ENCODE results near the gene PRPF8. TPM values are rescaled to one million over a fixed set of nuclear protein-coding genes. Genes with fewer than 3 reads are reported as not detected.
A peak's percentile ranks its signal among the peaks of the same experiment; 100 is the strongest.

Gene PRPF8
- total and polyA plus RNA-seq, 2 of the 8 experiments (the other 6 are each of a cell fraction or from before 2014, with no cell fraction given), result 329 to 337 TPM

DNA sequence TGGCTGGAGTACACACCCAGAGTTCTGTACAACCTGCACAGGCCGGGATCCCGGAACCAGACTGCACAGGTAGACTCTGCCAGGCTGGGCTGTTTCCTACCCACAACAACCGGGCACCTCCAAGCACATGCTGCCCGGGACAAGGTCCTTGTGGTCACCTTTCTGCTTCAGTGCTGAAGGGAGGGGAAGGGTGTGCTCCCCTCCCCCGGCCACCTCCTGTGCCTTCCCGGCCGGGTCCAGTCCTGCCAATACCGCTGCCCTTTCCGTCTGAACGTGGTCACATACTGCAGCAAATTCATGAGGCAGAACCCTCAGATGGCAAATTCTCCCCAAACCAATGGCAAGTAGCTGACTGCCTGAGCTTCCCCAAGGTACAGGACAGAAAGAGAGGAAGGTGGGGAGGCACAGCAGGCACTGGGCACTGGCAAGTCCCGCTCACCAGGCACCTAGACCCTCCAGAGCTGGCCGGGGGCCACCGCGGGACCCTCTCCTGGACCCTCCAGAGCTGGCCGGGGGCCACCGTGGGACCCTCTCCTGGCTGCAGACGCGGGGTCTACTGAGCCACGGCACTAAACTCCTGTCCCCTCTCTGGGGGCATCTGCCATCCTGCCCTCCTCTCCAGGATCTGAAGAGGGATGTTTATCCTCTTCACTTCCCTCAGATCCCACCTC lies 78.9 kb downstream of the PRPF8 start:
- Histone ChIP-seq H2BK15ac (ENCODE audit: low read length) (peak overlapping the region; percentile 65; the same call in 1 of the 2 replicates), H3K79me2 (ENCODE audit: control insufficient read depth in 1 of 2, insufficient read depth in 2 of 2, low read length in 2 of 2) (no peaks in the 10 kb centered on the region), H3K9me3 (ENCODE audit: insufficient read depth in 2 of 2, low read depth in 1 of 2, low read length in 1 of 2) (peaks cover 5 to 10% of the 10 kb centered on the region in 2 experiments; a peak in 2 of 4 replicates), H3K36me3 (ENCODE audit: control insufficient read depth in 2 of 4, insufficient read depth in 4 of 4, low read length in 3 of 4) (no peaks in the 10 kb centered on the region), H2BK120ac (replicated peaks; ENCODE audit: low read depth, low read length) (no peak overlapping the region), H3K14ac (ENCODE audit: insufficient read length) (no peak overlapping the region), H4K20me1 (replicated peaks in 1 of 2; ENCODE audit: control insufficient read depth in 1 of 2, insufficient read depth in 2 of 2, low read length in 2 of 2) (no peaks in the 10 kb centered on the region), H2BK5ac (ENCODE audit: low read depth, low read length) (0 out of 2 replicates have a peak overlapping the region, but pooled peaks have one; percentile 0), H3K79me1 (ENCODE audit: low read depth, low read length) (no peaks in the 10 kb centered on the region), H4K5ac (ENCODE audit: insufficient read length, low read depth, low read length) (no peak overlapping the region), H3K9ac (replicated peaks in 1 of 4; ENCODE audit: extremely low read depth in 1 of 4, low read depth in 3 of 4, low read length in 3 of 4) (no peak overlapping the region), H3K4ac (replicated peaks; ENCODE audit: insufficient read length, low read depth, low read length) (no peak overlapping the region), H3K4me3 (ENCODE audit: extremely low read depth in 1 of 4, insufficient read depth in 2 of 4, low read depth in 3 of 4, low read length in 4 of 4) (no peak overlapping the region), H3K23me2 (ENCODE audit: low read depth, low read length) (no peaks in the 10 kb centered on the region), H2AFZ (ENCODE audit: low read length) (no peak overlapping the region), H4K91ac (replicated peaks; ENCODE audit: insufficient read length, low read length) (no peak overlapping the region), H2AK5ac (ENCODE audit: low read depth, low read length) (no peak overlapping the region), H3K27me3 (replicated peaks in 1 of 4; ENCODE audit: control insufficient read depth in 3 of 4, extremely low read depth in 1 of 4, insufficient read depth in 3 of 4, low read length in 3 of 4) (no peaks in the 10 kb centered on the region), H3K27ac (ENCODE audit: low read depth, low read length) (no peak overlapping the region), H2BK12ac (ENCODE audit: low read depth, low read length) (0 out of 2 replicates have a peak overlapping the region, but pooled peaks have one; percentile 43), H3K23ac (ENCODE audit: insufficient read length) (no peak overlapping the region), H3K4me2 (ENCODE audit: insufficient read depth in 1 of 2, low read depth in 2 of 2, low read length in 2 of 2) (no peak overlapping the region), H2BK20ac (ENCODE audit: low read length) (no peak overlapping the region), H3K56ac (replicated peaks; ENCODE audit: insufficient read length, low read depth, low read length) (no peak overlapping the region), H4K8ac (ENCODE audit: extremely low read depth, insufficient read depth, low read length) (peak overlapping the region; percentile 79), H3K18ac (ENCODE audit: extremely low read depth, low read length) (no peak overlapping the region), H3K4me1 (replicated peaks in 1 of 4; ENCODE audit: control insufficient read depth in 3 of 4, insufficient read depth in 4 of 4, low read length in 3 of 4) (peaks cover 0 to 14% (median 11%) of the 10 kb centered on the region in 4 experiments; a peak in 6 of 7 replicates)
- 92% methylated on average over 16 of the region's 19 CpGs; no CpG with 5 or more reads in 1 of the 2 experiments for WGBS, 2 experiments (ENCODE audit: extremely low coverage in 1 of 2, insufficient coverage in 1 of 2, insufficient read length in 1 of 2, insufficient replicate concordance in 2 of 2, low coverage in 1 of 2, low lambda C conversion rate in 2 of 2, missing lambda C conversion rate in 1 of 2)
- ChIA-PET CTCF (ENCODE audit: partially characterized antibody) (interaction anchor here (0.8 to 3.5 kb wide), 7 partner anchors 10 to 96 kb away, joined by 3 to 10 read pairs (median 4); no protein-coding TSS in a partner anchor), POLR2A (ENCODE audit: partially characterized antibody) (interaction anchor here (0.8 to 2.0 kb wide), 5 partner anchors 10 to 32 kb away, joined by 3 to 6 read pairs (median 4); partner anchors contain the start of gene SLC43A2)
- no peak for TF ChIP-seq RNF2 (IDR thresholded peaks at IDR 0.05; ENCODE audit: borderline replicate concordance, low read depth, low read length, missing control alignments, poor library complexity, severe bottlenecking)
- TF ChIP-seq, protein P1, sequence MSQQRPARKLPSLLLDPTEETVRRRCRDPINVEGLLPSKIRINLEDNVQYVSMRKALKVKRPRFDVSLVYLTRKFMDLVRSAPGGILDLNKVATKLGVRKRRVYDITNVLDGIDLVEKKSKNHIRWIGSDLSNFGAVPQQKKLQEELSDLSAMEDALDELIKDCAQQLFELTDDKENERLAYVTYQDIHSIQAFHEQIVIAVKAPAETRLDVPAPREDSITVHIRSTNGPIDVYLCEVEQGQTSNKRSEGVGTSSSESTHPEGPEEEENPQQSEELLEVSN (IDR thresholded peaks at IDR 0.05), result no peak
- no peak for TF ChIP-seq CBX5 (IDR thresholded peaks at IDR 0.05; ENCODE audit: low read depth, low read length)
- no peak for TF ChIP-seq SP4 (IDR thresholded peaks at IDR 0.05; ENCODE audit: low read length)
- FAIRE-seq (no peak), DNase-seq (ENCODE audit: low read depth in 1 of 2, low spot score in 2 of 2) (no peak)
